OCI-LY7 (cell line): ENCODE data around the gene DTNB. TPM values are rescaled to one million over a fixed set of nuclear protein-coding genes. Genes with fewer than 3 reads are reported as not detected.

Experiments
- BruUV-seq: library from RNA; stranded (reverse); fragments of 400-500 nt; replicated peaks from 2 replicates; lab custom pipeline; 2021; lab: Mats Ljungman, UMichigan
- CTCF ChIA-PET: fragments of 300-600 bp; sonication (Branson Sonifier 250); formaldehyde crosslinking; loops from one replicate; lab custom pipeline; 2022; ENCODE audit warnings: antibody characterized with exemption; ENCODE audit not compliant: unreplicated experiment; lab: Charles Lee
- POLR2A ChIA-PET: fragments of 300-600 bp; sonication (Branson Sonifier 250); formaldehyde crosslinking; loops from one replicate; lab custom pipeline; 2022; ENCODE audit warnings: antibody characterized with exemption; lab: Charles Lee
- DNase-seq: peaks from one replicate; pipeline ENCODE4 v3.0.0-alpha.2; 2015; ENCODE audit warnings: low spot score
- H2AFZ ChIP-seq: fragments of 200-600 bp; sonication (generic), shearing (Covaris generic); 2 replicates; pipeline ENCODE4 v1.6.1; 2014; ENCODE audit warnings: mild to moderate bottlenecking, antibody characterized with exemption, low read length, moderate library complexity
- H3K27ac ChIP-seq: fragments of 200-600 bp; sonication (generic); 2 replicates; pipeline ENCODE4 v1.5.1; 2014; ENCODE audit warnings: mixed run types, low read depth, mild to moderate bottlenecking, moderate library complexity, low read length, inconsistent platforms; ENCODE audit not compliant: poor library complexity, severe bottlenecking
- H3K36me3 ChIP-seq: fragments of 200-600 bp; sonication (generic); 2 replicates; pipeline ENCODE4 v1.6.1; 2014; ENCODE audit warnings: mild to moderate bottlenecking, antibody characterized with exemption, low read length, moderate library complexity, mixed read lengths; ENCODE audit not compliant: insufficient read depth
- H3K4me1 ChIP-seq: fragments of 200-600 bp; sonication (generic); 2 replicates; pipeline ENCODE4 v1.5.1; 2014; ENCODE audit warnings: mild to moderate bottlenecking, low read length; ENCODE audit not compliant: insufficient read depth, poor library complexity, severe bottlenecking
- H3K4me2 ChIP-seq: fragments of 200-600 bp; sonication (generic); 2 replicates; pipeline ENCODE4 v1.6.1; 2014; ENCODE audit warnings: mild to moderate bottlenecking, low read length
- H3K4me3 ChIP-seq: fragments of 200-600 bp; sonication (generic); 2 replicates; pipeline ENCODE4 v1.5.1; 2014; ENCODE audit warnings: mild to moderate bottlenecking, low read depth, low read length; ENCODE audit not compliant: poor library complexity, severe bottlenecking
- H3K79me2 ChIP-seq: fragments of 200-600 bp; sonication (generic); 2 replicates; pipeline ENCODE4 v1.6.1; 2016; ENCODE audit warnings: low read depth, mild to moderate bottlenecking, low read length, moderate library complexity, mixed read lengths; ENCODE audit not compliant: insufficient read depth
- H3K9me2 ChIP-seq: fragments of 200-600 bp; sonication (generic); 2 replicates; pipeline ENCODE4 v1.6.1; 2016; ENCODE audit warnings: mild to moderate bottlenecking, low read length, mixed read lengths; ENCODE audit not compliant: insufficient read depth
- H3K9me3 ChIP-seq: fragments of 200-600 bp; sonication (generic); 2 replicates; pipeline ENCODE4 v1.6.1; 2014; ENCODE audit warnings: mild to moderate bottlenecking, mixed run types, low read length, mixed read lengths
- H4K20me1 ChIP-seq: fragments of 200-600 bp; sonication (generic); 2 replicates; pipeline ENCODE4 v1.6.1; 2014; ENCODE audit warnings: mild to moderate bottlenecking, antibody characterized with exemption, low read length, moderate library complexity, mixed read lengths; ENCODE audit not compliant: insufficient read depth
- CTCF ChIP-seq: fragments of 200-600 bp; sonication (generic); conservative IDR thresholded peaks from 2 replicates; pipeline ENCODE4 v1.5.1; 2014; ENCODE audit warnings: mild to moderate bottlenecking, antibody characterized with exemption, low read length, moderate library complexity, mixed read lengths
- EZH2phosphoT487 ChIP-seq: fragments of 200-600 bp; sonication (generic); IDR thresholded peaks from 2 replicates; pipeline ENCODE4 v1.6.1; 2018; ENCODE audit warnings: low read depth, borderline replicate concordance, mild to moderate bottlenecking, mixed run types, antibody characterized with exemption, low read length, moderate library complexity, mixed read lengths
- intact Hi-C: fragments of 100-400 bp; cut with micrococcal nuclease; formaldehyde crosslinking; loops from one replicate; pipeline ENCODE4 v1.10.0; 2022; ENCODE audit not compliant: unreplicated experiment
- total RNA-seq, 2 experiments: library from RNA; depleted of rRNA in 1 of 2; stranded (reverse); fragments of >200 nt in 1 of 2; shearing (Covaris generic) in 1 of 2; gene quantifications; 2 replicates each; pipeline ENCODE4 v1.2.3, GENCODE V29; 2014 to 2022

DTNB gene
- total RNA-seq, 2 experiments from 2014 or later: 16.1 to 28.3 TPM

DNA sequence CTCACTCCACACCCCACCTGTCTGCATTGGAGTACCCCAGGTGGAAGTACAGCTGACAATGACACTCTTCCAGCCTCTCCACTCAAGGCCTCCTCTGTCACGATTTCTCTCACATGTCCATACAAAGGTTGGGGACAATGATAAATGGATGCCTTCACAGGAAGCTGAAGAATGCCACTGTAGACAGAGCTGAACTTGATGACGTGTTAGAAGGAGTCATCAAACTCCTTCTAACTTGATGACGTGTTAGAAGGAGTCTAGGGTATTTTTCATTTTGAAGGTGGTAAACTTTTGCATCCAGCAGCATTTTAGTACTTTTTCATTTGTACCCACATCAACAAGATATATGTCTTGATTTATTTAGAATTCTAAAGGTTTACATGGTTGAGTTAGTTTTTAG, 168.2 kb downstream of the DTNB start:
- ChIA-PET CTCF (no interaction called here), POLR2A (interaction anchor here (0.8 kb wide), 1 partner anchor 16 kb away, joined by 3 read pairs; no protein-coding TSS in a partner anchor)
- no peaks in the 10 kb centered on the region for H3K79me2 ChIP-seq

DNA sequence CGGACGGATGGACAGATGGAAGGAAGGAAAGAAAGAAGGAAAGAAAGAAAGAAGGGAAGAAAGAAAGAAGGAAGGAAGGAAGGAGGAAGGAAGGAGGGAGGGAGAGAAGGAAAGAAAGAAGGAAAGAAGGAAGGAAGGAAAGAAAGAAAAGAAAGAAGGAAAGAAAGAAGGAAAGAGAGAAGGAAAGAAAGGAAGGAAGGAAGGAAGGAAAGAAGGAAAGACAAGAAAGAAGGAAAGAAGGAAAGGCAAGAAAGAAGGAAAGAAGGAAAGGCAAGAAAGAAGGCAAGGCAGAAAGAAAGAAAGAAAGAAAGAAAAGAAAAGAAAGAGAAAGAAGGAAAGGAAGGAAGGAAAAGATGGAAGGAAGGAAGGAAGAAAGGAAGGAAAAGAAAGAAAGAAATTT, 169.1 kb downstream of the DTNB start:
- Histone ChIP-seq H3K4me2 (no peak overlapping the region), H3K36me3 (no peaks in the 10 kb centered on the region), H3K79me2 (no peaks in the 10 kb centered on the region), H3K9me2 (no peaks in the 10 kb centered on the region), H3K9me3 (no peaks in the 10 kb centered on the region), H2AFZ (no peak overlapping the region), H3K27ac (no peak overlapping the region), H3K4me1 (no peaks in the 10 kb centered on the region), H4K20me1 (no peaks in the 10 kb centered on the region), H3K4me3 (no peak overlapping the region)
- intact Hi-C loops: no loop called here
- TF ChIP-seq CTCF (no peak), EZH2phosphoT487 (no peak)
- BruUV-seq: no TSS peak
- no peak for DNase-seq
- ChIA-PET CTCF (no interaction called here), POLR2A (no interaction called here)

More for the DNA sequence above, 168.2 kb downstream of the DTNB start:
- H3K4me2 ChIP-seq: no peak overlapping the region
- no peak for TF ChIP-seq EZH2phosphoT487
- no peak for TF ChIP-seq CTCF
- no peaks in the 10 kb centered on the region for H3K4me1 ChIP-seq
- H3K4me3 ChIP-seq: no peak overlapping the region
- BruUV-seq: no TSS peak
- intact Hi-C loops: no loop called here
- no peaks in the 10 kb centered on the region for H4K20me1 ChIP-seq
- no peak overlapping the region for H2AFZ ChIP-seq
- H3K9me3 ChIP-seq: no peaks in the 10 kb centered on the region
- no peaks in the 10 kb centered on the region for H3K36me3 ChIP-seq
- no peaks in the 10 kb centered on the region for H3K9me2 ChIP-seq
- DNase-seq: no peak
- H3K27ac ChIP-seq: no peak overlapping the region

DNA sequence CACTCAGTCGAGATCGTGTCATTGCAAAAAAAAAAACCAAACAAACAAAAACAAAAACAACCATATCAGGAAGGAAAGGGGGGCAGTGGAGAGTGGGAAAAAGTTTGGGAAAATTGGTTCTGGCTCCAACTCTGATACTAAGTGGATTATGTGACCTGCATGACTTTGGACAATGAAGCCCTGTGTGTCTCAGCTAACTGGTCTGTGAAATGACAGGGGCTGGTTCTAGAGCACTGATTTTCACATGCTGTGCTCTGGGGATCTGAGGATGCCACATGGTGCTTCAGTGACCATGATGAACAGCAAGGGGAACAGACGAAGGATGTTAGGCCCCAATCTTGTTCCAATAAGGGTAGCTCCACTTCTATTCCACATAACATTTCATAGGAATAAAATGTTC, 174.2 kb downstream of the DTNB start:
- intact Hi-C loops: no loop called here
- no peak for DNase-seq
- Histone ChIP-seq H3K9me2 (no peaks in the 10 kb centered on the region), H3K4me3 (no peak overlapping the region), H3K27ac (no peak overlapping the region), H3K4me2 (no peak overlapping the region), H4K20me1 (no peaks in the 10 kb centered on the region), H2AFZ (no peak overlapping the region), H3K36me3 (no peaks in the 10 kb centered on the region), H3K4me1 (peaks cover 23% of the 10 kb centered on the region), H3K79me2 (no peaks in the 10 kb centered on the region), H3K9me3 (no peaks in the 10 kb centered on the region)
- BruUV-seq: no TSS peak
- ChIA-PET CTCF (no interaction called here), POLR2A (interaction anchor here (0.9 to 2.6 kb wide), 6 partner anchors 9 to 81 kb away, joined by 3 to 8 read pairs (median 4); no protein-coding TSS in a partner anchor)
- TF ChIP-seq CTCF (no peak), EZH2phosphoT487 (no peak)
